ENCODE results near the gene PTPRG. TPM values are rescaled to one million over a fixed set of nuclear protein-coding genes. Genes with fewer than 3 reads are reported as not detected.

PTPRG gene
- total and polyA plus RNA-seq, 12 donors = 6.3 to 119 (median 72.2) TPM

- Histone ChIP-seq H3K27ac (no peak overlapping the region), H3K27me3 (no peaks in the 10 kb centered on the region), H3K4me3 (peak overlapping the region in 1 of 4 donors; percentile 28), H3K9me3 (replicated peaks in 1 of 3) (no peaks in the 10 kb centered on the region), H3K36me3 (replicated peaks in 1 of 2) (no peaks in the 10 kb centered on the region), H3K4me1 (replicated peaks in 1 of 2) (peaks cover 6 to 7% of the 10 kb centered on the region in 2 donors)
- TF ChIP-seq CTCF (IDR thresholded peaks at IDR 0.05) = peak; percentile 73 to 85 (median 81)
- no peak for TF ChIP-seq POLR2A (IDR thresholded peaks at IDR 0.05)
- intact Hi-C loops (cut with DNase I) = loop anchor here (5.0 to 10.0 kb wide), 4 partner anchors 324 to 627 kb away; partner anchors contain the start of gene PTPRG (in 2 of the 2)
- peak; percentile 49 to 92 (median 80) for DNase-seq
- WGBS, 4 donors = 4 to 5% (median 4%) methylated on average over 18 of the region's 18 CpGs
These were observed 627.5 kb downstream of the PTPRG start for GRCh38 chr3:62188681-62189375.

GRCh38 chr3:62189376-62189698, 628.0 kb downstream of the PTPRG start:
- Histone ChIP-seq H3K36me3 (replicated peaks in 1 of 2) (no peaks in the 10 kb centered on the region), H3K9me3 (replicated peaks in 1 of 3) (no peaks in the 10 kb centered on the region), H3K4me1 (replicated peaks in 1 of 2) (peaks cover 3 to 4% of the 10 kb centered on the region in 2 donors), H3K4me3 (no peak overlapping the region), H3K27ac (no peak overlapping the region), H3K27me3 (no peaks in the 10 kb centered on the region)
- no peak for TF ChIP-seq POLR2A (IDR thresholded peaks at IDR 0.05)
- no peak for TF ChIP-seq CTCF (IDR thresholded peaks at IDR 0.05)
- intact Hi-C loops (cut with DNase I) = loop anchor here (5.0 to 10.0 kb wide), 4 partner anchors 325 to 627 kb away; partner anchors contain the start of gene PTPRG (in 2 of the 2)
- DNase-seq = peak in 1 of 7 donors; percentile 51
- 82 to 87% (median 84%) methylated on average over 8 to 9 of the region's 9 CpGs for WGBS, 4 donors

- no peaks in the 10 kb centered on the region for H3K9me3 ChIP-seq (replicated peaks in 1 of 3)
- no peak for DNase-seq
- no peak overlapping the region for H3K4me3 ChIP-seq
- no peaks in the 10 kb centered on the region for H3K4me1 ChIP-seq (replicated peaks in 1 of 2)
- H3K36me3 ChIP-seq (replicated peaks in 1 of 2) = no peaks in the 10 kb centered on the region
- WGBS, 4 donors = 64 to 72% (median 67%) methylated on average over 5 of the region's 5 CpGs
- H3K27me3 ChIP-seq = no peaks in the 10 kb centered on the region
- TF ChIP-seq POLR2A (IDR thresholded peaks at IDR 0.05) (no peak), CTCF (IDR thresholded peaks at IDR 0.05) (no peak)
- H3K27ac ChIP-seq = no peak overlapping the region
- intact Hi-C loops (cut with DNase I) = no loop called here
These were observed 631.5 kb downstream of the PTPRG start for GRCh38 chr3:62192891-62193290.

- DNase-seq = peak in 1 of 7 donors; percentile 9
- no peaks in the 10 kb centered on the region for H3K4me1 ChIP-seq (replicated peaks in 1 of 2)
- H3K27ac ChIP-seq = no peak overlapping the region
- H3K27me3 ChIP-seq = no peaks in the 10 kb centered on the region
- 87 to 94% (median 92%) methylated on average over 10 of the region's 10 CpGs for WGBS, 4 donors
- TF ChIP-seq POLR2A (IDR thresholded peaks at IDR 0.05) (no peak), CTCF (IDR thresholded peaks at IDR 0.05) (no peak)
- no peaks in the 10 kb centered on the region for H3K36me3 ChIP-seq (replicated peaks in 1 of 2)
- intact Hi-C loops (cut with DNase I) = no loop called here
- H3K9me3 ChIP-seq (replicated peaks in 1 of 3) = no peaks in the 10 kb centered on the region
- H3K4me3 ChIP-seq = no peak overlapping the region
These were observed 632.4 kb downstream of the PTPRG start for GRCh38 chr3:62193586-62194345.

Measured in adrenal gland (tissue), 12 donors.